CD4-positive, alpha-beta T cell treated with Interleukin-4 for 1 hour (primary cell): ENCODE data around the gene SLC25A38.
"Not testable (repeated sequence)": the region's sequence is repeated elsewhere in the genome, so short reads cannot be mapped to it uniquely, and the experiment has no call there.

Experiments
- DNase-seq, 2 donors: peaks; one replicate each; pipeline ENCODE4 v3.0.0-alpha.2; 2020 to 2022

The SLC25A38 gene

GRCh38 chr3:39383045-39383880 lies at the start of gene SLC25A38:
Gene SLC25A38, plus strand, starts transcription at chr3:39383370. Its CDS starts 355 bp downstream, at chr3:39383725.
- DNase-seq = peak; percentile 79 to 81

- no peak for DNase-seq
Measured at GRCh38 chr3:39333607-39334006, 49.6 kb upstream of the SLC25A38 start.

- no peak for DNase-seq
Measured at GRCh38 chr3:39334205-39334604, 49.0 kb upstream of the SLC25A38 start.

- DNase-seq = no peak
Measured at GRCh38 chr3:39338201-39338600, 45.0 kb upstream of the SLC25A38 start.

GRCh38 chr3:39339086-39339485 lies 44.1 kb upstream of the SLC25A38 start:
- DNase-seq = no peak

GRCh38 chr3:39343076-39343717 lies 40.0 kb upstream of the SLC25A38 start:
- DNase-seq = no peak

GRCh38 chr3:39343760-39344159 lies 39.4 kb upstream of the SLC25A38 start:
- DNase-seq = no peak

- no peak for DNase-seq
Measured at GRCh38 chr3:39344746-39345344, 38.3 kb upstream of the SLC25A38 start.

GRCh38 chr3:39346785-39347585 lies 36.2 kb upstream of the SLC25A38 start:
- no peak for DNase-seq

- DNase-seq = no peak
Measured at GRCh38 chr3:39347586-39347876, 35.6 kb upstream of the SLC25A38 start.

GRCh38 chr3:39349080-39349479 lies 34.1 kb upstream of the SLC25A38 start:
- no peak for DNase-seq

GRCh38 chr3:39350714-39351113 lies 32.5 kb upstream of the SLC25A38 start:
- DNase-seq = no peak

GRCh38 chr3:39351134-39351533 lies 32.0 kb upstream of the SLC25A38 start:
- not testable (repeated sequence) for DNase-seq

- DNase-seq = not testable (repeated sequence)
Measured at GRCh38 chr3:39353168-39353927, 29.8 kb upstream of the SLC25A38 start.

- peak in 1 of 2 donors; percentile 38 for DNase-seq
Measured at GRCh38 chr3:39358333-39358732, 24.8 kb upstream of the SLC25A38 start.

- DNase-seq = peak; percentile 33 to 56
Measured at GRCh38 chr3:39361252-39361927, 21.8 kb upstream of the SLC25A38 start.

- no peak for DNase-seq
Measured at GRCh38 chr3:39362192-39362591, 21.0 kb upstream of the SLC25A38 start.

- no peak for DNase-seq
Measured at GRCh38 chr3:39362812-39363211, 20.4 kb upstream of the SLC25A38 start.

GRCh38 chr3:39370450-39370849 lies 12.7 kb upstream of the SLC25A38 start:
- DNase-seq = not testable (repeated sequence)

GRCh38 chr3:39372833-39373232 lies 10.3 kb upstream of the SLC25A38 start:
- DNase-seq = no peak

GRCh38 chr3:39376959-39377634 lies 6.1 kb upstream of the SLC25A38 start:
- DNase-seq = no peak
